KMS-11 (cell line): ENCODE data around the gene LSP1.
"Not testable (repeated sequence)": the region's sequence is repeated elsewhere in the genome, so short reads cannot be mapped to it uniquely, and the experiment has no call there.

Experiments
- H2AFZ ChIP-seq: fragments of 200-600 bp; sonication (generic); 2 replicates; pipeline ENCODE4 v1.6.1; 2016; ENCODE audit warnings: antibody characterized with exemption, mixed run types, low read depth
- H3K27ac ChIP-seq: fragments of 200-600 bp; sonication (generic); 2 replicates; pipeline ENCODE4 v1.6.1; 2016; ENCODE audit warnings: mild to moderate bottlenecking, mixed run types
- H3K27me3 ChIP-seq: fragments of 200-600 bp; sonication (generic); 2 replicates; pipeline ENCODE4 v1.6.1; 2017; ENCODE audit warnings: mild to moderate bottlenecking, low read depth, mixed run types, moderate library complexity; ENCODE audit not compliant: insufficient read depth
- H3K36me3 ChIP-seq: fragments of 200-600 bp; sonication (generic); 2 replicates; pipeline ENCODE4 v1.6.1; 2017; ENCODE audit warnings: mild to moderate bottlenecking, mixed run types; ENCODE audit not compliant: insufficient read depth
- H3K4me1 ChIP-seq: fragments of 200-600 bp; sonication (generic); 2 replicates; pipeline ENCODE4 v1.6.1; 2016; ENCODE audit warnings: mild to moderate bottlenecking, low read depth, mixed run types; ENCODE audit not compliant: poor library complexity, severe bottlenecking
- H3K4me2 ChIP-seq: fragments of 200-600 bp; sonication (generic); 2 replicates; pipeline ENCODE4 v1.7.0; 2016; ENCODE audit warnings: mild to moderate bottlenecking, mixed run types
- H3K4me3 ChIP-seq: fragments of 200-600 bp; sonication (generic); IDR thresholded peaks from 2 replicates; pipeline ENCODE4 v1.6.1; 2017; ENCODE audit warnings: low read depth, low read length, mixed read lengths; ENCODE audit not compliant: insufficient read depth
- H3K79me2 ChIP-seq: fragments of 200-600 bp; sonication (generic); 2 replicates; pipeline ENCODE4 v1.6.1; 2016; ENCODE audit warnings: low read depth, mixed run types; ENCODE audit not compliant: insufficient read depth
- H3K9ac ChIP-seq: fragments of 200-600 bp; sonication (generic); 2 replicates; pipeline ENCODE4 v1.6.1; 2016; ENCODE audit warnings: mild to moderate bottlenecking, mixed run types
- H4K20me1 ChIP-seq: fragments of 200-600 bp; sonication (generic); 2 replicates; pipeline ENCODE4 v1.6.1; 2016; ENCODE audit warnings: mild to moderate bottlenecking, mixed run types; ENCODE audit not compliant: insufficient read depth
- CTCF ChIP-seq: fragments of 200-600 bp; sonication (generic); conservative IDR thresholded peaks from 2 replicates; pipeline ENCODE4 v1.6.1; 2017; ENCODE audit warnings: low read depth, mild to moderate bottlenecking, antibody characterized with exemption, low read length, moderate library complexity, mixed read lengths

The LSP1 gene

DNA sequence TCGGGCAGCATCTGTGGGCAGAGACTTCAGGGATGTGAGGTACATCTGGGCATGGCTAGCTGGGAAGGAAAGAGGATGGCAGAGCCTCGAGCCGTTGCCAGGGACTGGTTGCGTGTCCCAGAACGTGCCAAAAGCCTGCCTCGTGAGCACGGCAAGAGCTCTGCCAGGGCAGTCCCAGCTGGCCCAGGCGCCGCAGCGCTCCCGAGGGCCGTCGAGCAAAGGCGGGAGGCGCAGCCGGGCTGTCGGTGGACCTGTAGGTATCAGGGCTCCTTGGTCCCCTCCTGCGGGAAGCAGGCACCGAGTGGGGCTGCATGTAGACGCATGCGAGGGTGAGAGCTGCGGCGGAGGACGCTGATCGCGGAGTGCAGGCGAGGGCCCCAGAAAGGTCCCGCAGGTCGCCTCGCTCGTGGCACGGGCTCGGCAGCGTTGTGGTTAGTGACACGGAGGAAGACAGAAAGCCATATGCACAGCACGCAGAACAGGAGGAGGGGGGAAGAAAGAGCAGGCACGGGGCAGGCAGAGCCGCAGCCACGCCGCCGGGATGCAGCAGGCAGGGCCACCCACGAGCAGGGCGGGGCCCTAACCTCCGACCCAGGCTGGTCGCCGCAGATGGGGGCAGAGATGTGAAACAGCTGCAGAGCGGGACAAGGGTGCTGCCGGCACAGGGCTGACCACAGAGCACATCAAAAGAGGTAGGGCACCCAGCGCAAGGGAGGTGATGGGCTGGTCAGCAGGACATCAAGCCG is 18.0 kb downstream of the LSP1 start:
- H3K4me2 ChIP-seq = no peak overlapping the region
- H3K27ac ChIP-seq = no peak overlapping the region
- no peaks in the 10 kb centered on the region for H4K20me1 ChIP-seq
- no peak for TF ChIP-seq CTCF
- no peak overlapping the region for H2AFZ ChIP-seq
- H3K79me2 ChIP-seq = no peaks in the 10 kb centered on the region
- no peaks in the 10 kb centered on the region for H3K4me1 ChIP-seq
- H3K36me3 ChIP-seq = no peaks in the 10 kb centered on the region
- no peak overlapping the region for H3K9ac ChIP-seq
- peaks cover 85% of the 10 kb centered on the region for H3K27me3 ChIP-seq
- H3K4me3 ChIP-seq = no peak overlapping the region

DNA sequence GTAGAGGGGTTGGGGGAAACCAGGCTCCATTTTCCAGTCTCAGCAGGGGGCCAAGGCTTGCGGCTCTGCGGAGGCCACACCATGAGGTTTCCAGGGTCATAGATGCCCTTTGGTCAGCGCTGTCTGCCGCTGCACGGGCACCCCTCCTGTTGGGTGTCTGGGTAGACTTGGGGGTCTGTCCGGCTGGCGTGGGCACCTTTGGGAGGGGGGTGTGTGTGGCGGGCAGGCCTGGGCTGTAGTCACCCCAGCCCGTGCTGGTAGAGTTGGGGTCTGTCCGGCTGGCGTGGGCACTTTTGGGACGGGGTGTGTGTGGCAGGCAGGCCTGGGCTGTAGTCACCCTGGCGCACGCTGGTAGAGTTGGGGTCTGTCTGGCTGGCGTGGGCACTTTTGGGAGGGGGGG is 18.6 kb downstream of the LSP1 start:
- Histone ChIP-seq H2AFZ (no peak overlapping the region), H3K4me1 (no peaks in the 10 kb centered on the region), H3K27me3 (peaks cover 85% of the 10 kb centered on the region), H3K27ac (no peak overlapping the region), H3K36me3 (no peaks in the 10 kb centered on the region), H4K20me1 (no peaks in the 10 kb centered on the region), H3K79me2 (no peaks in the 10 kb centered on the region), H3K4me2 (no peak overlapping the region), H3K4me3 (no peak overlapping the region), H3K9ac (no peak overlapping the region)
- no peak for TF ChIP-seq CTCF

GRCh38 chr11:1872267-1872985 is 19.5 kb downstream of the LSP1 start:
- Histone ChIP-seq H3K4me3 (no peak overlapping the region), H3K36me3 (no peaks in the 10 kb centered on the region), H2AFZ (no peak overlapping the region), H4K20me1 (no peaks in the 10 kb centered on the region), H3K9ac (no peak overlapping the region), H3K27me3 (peaks cover 85% of the 10 kb centered on the region), H3K4me2 (no peak overlapping the region), H3K27ac (no peak overlapping the region), H3K79me2 (no peaks in the 10 kb centered on the region), H3K4me1 (no peaks in the 10 kb centered on the region)
- TF ChIP-seq CTCF = no peak

GRCh38 chr11:1873048-1873812 is 20.3 kb downstream of the LSP1 start:
- Histone ChIP-seq H2AFZ (no peak overlapping the region), H3K4me2 (no peak overlapping the region), H4K20me1 (no peaks in the 10 kb centered on the region), H3K4me1 (no peaks in the 10 kb centered on the region), H3K79me2 (no peaks in the 10 kb centered on the region), H3K27ac (no peak overlapping the region), H3K27me3 (peaks cover 86% of the 10 kb centered on the region), H3K9ac (no peak overlapping the region), H3K4me3 (no peak overlapping the region), H3K36me3 (no peaks in the 10 kb centered on the region)
- TF ChIP-seq CTCF = no peak

GRCh38 chr11:1873813-1874150 is 20.9 kb downstream of the LSP1 start:
- H3K4me2 ChIP-seq, H3K4me3 ChIP-seq, H2AFZ ChIP-seq, H4K20me1 ChIP-seq, H3K4me1 ChIP-seq, H3K27ac ChIP-seq, H3K36me3 ChIP-seq, H3K9ac ChIP-seq, H3K79me2 ChIP-seq: not testable (repeated sequence)
- H3K27me3 ChIP-seq = peaks cover 86% of the 10 kb centered on the region

DNA sequence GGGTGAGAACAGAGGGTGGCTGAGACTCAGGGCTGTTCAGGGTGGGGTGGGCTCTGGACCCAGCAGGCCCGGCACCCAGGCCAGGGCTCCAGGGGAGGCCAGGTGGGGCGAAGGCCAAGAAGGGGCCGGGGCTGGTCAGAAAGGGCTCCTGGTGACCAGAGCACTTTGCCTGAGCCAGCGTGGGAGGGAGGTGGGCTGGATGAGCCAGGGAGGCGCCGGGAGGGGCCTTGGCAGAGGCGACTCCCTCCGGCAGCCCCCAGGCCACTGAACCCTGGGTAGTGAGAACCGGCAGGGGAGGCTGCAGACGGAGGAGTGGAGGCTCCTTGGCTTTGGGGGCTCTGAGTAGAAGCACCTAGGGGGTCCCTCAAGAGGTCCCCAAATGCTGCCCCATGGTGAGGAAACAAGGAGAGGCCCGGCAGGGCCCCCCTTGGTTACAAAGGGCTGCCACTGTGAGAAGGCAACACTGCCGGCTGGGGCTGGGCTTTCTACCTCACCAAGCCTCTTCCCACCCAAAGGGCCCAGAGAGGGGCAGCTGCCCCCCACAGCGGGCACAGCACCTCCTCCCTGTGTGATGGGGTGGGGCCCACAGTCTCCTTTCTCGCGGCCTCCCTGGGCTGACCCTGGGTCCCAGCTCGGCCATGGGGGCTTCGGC is 21.7 kb downstream of the LSP1 start:
- H3K4me2 ChIP-seq, H4K20me1 ChIP-seq, H3K79me2 ChIP-seq, H2AFZ ChIP-seq, H3K4me3 ChIP-seq, H3K9ac ChIP-seq, H3K4me1 ChIP-seq, H3K36me3 ChIP-seq, H3K27ac ChIP-seq: not testable (repeated sequence)
- H3K27me3 ChIP-seq = peaks cover 86% of the 10 kb centered on the region
